Measurements from ENCODE around the gene CD46.
A peak's percentile ranks its signal among the peaks of the same experiment; 100 is the strongest.
"Not testable (repeated sequence)": the region's sequence is repeated elsewhere in the genome, so short reads cannot be mapped to it uniquely, and the experiment has no call there.

The CD46 gene

GRCh38 chr1:207751790-207752455 is at the start of gene CD46:
TSS of gene CD46 (plus strand) at chr1:207752054. CDS start at chr1:207752213, 159 bp downstream.
- DNase-seq = peak; percentile 93

GRCh38 chr1:207702317-207702716 is 49.5 kb upstream of the CD46 start:
- DNase-seq = no peak

GRCh38 chr1:207703712-207704111 is 48.1 kb upstream of the CD46 start:
- no peak for DNase-seq

GRCh38 chr1:207708004-207708403 is 43.9 kb upstream of the CD46 start:
- DNase-seq = not testable (repeated sequence)

- DNase-seq = no peak
Measured at GRCh38 chr1:207711285-207711684, 40.6 kb upstream of the CD46 start.

GRCh38 chr1:207712701-207713100 is 39.2 kb upstream of the CD46 start:
- not testable (repeated sequence) for DNase-seq

GRCh38 chr1:207713529-207713928 is 38.3 kb upstream of the CD46 start:
- no peak for DNase-seq

GRCh38 chr1:207719234-207719633 is 32.6 kb upstream of the CD46 start:
- DNase-seq = no peak

GRCh38 chr1:207728200-207728858 is 23.5 kb upstream of the CD46 start:
- not testable (repeated sequence) for DNase-seq

GRCh38 chr1:207737503-207738157 is 14.2 kb upstream of the CD46 start:
- not testable (repeated sequence) for DNase-seq

- DNase-seq = not testable (repeated sequence)
Measured at GRCh38 chr1:207738158-207738659, 13.6 kb upstream of the CD46 start.

GRCh38 chr1:207740207-207740606 is 11.6 kb upstream of the CD46 start:
- DNase-seq = no peak

- no peak for DNase-seq
Measured at GRCh38 chr1:207742850-207743555, 8.9 kb upstream of the CD46 start.

GRCh38 chr1:207744000-207744534 is 7.8 kb upstream of the CD46 start:
- no peak for DNase-seq

GRCh38 chr1:207745285-207745684 is 6.6 kb upstream of the CD46 start:
- no peak for DNase-seq

- no peak for DNase-seq
Measured at GRCh38 chr1:207745839-207746767, 5.8 kb upstream of the CD46 start.

GRCh38 chr1:207747627-207748492 is 4.0 kb upstream of the CD46 start:
- no peak for DNase-seq

GRCh38 chr1:207748737-207749528 is 2.9 kb upstream of the CD46 start:
- no peak for DNase-seq

- no peak for DNase-seq
Measured at GRCh38 chr1:207750631-207751305, 1.1 kb upstream of the CD46 start.

Data from activated gamma-delta T cell treated with Interleukin-2 at 50 U/mL for 16 hours (primary cell).